Astrocyte of the cerebellum (primary cell): Measurements from ENCODE around the gene HPS6.
"Not testable (repeated sequence)": the region's sequence is repeated elsewhere in the genome, so short reads cannot be mapped to it uniquely, and the experiment has no call there.

Experiments used
- DNase-seq: peaks from one replicate; pipeline ENCODE4 v3.0.0-alpha.2; 2011; ENCODE audit warnings: low read depth
- H3K4me3 ChIP-seq: 2 replicates; pipeline ENCODE4 v1.5.1; 2011; ENCODE audit warnings: mild to moderate bottlenecking, low read depth, low read length, moderate library complexity
- CTCF ChIP-seq: IDR thresholded peaks from 2 replicates; pipeline ENCODE4 v1.5.1; 2012; ENCODE audit warnings: low read length, low read depth, moderate library complexity, mild to moderate bottlenecking; ENCODE audit errors: missing control alignments
- in situ Hi-C: cut with HindIII; loops from 2 replicates; pipeline ENCODE4 v1.10.0; 2017; ENCODE audit warnings: low sequenced_read_pairs

The HPS6 gene

DNA sequence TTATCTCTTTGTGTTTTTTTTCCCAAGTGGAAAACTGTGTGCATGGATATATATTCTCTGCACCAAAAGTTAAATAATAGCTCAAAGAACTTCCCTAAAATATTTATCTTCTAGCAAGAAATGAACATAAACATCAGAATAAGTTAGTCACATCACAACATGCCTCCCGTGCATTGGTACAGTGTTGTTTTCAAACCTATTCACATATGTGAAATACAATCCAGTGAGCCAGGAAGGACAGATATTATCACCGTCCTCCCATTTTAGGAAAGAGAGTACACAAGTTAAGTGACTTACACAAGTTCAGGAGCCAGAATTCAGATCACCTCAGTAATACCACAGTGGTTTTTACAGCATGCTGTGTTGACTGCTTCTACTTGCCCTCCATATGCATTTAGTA is 31.4 kb upstream of the HPS6 start:
- in situ Hi-C loops = no loop called here
- no peak overlapping the region for H3K4me3 ChIP-seq
- TF ChIP-seq CTCF = no peak
- DNase-seq = no peak

DNA sequence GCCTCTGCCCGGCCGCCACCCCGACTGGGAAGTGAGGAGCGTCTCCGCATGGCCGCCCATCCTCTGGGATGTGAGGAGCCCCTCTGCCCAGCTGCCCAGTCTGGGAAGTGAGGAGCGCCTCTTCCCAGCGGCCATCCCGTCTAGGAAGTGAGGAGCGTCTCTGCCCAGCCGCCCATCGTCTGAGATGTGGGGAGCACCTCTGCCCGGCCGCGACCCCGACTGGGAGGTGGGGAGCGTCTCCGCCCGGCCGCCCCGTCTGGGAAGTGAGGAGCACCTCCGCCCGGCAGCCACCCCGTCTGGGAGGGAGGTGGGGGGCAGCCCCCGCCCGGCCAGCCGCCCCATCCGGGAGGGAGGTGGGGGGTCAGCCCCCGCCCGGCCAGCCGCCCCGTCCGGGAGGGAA is 29.3 kb upstream of the HPS6 start:
- H3K4me3 ChIP-seq, DNase-seq, in situ Hi-C loops: not testable (repeated sequence)

DNA sequence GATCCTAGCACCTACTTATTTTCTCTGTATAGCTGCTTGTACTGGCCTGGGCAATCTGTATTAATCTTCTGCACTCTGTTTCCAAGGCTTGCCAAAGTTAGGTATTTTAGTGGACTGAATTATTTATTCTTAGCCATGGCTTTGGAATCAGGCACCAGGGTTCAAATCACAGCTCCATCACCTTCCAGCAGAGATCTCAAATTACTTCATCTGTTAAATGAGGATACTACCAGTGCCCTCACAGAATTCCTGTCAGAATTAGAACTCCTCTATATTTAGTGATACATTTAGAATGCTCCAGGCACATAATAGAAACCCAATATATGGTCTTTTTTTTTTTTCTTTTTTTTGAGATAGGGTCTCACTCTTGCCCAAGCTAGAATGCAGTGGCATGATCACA is 26.7 kb upstream of the HPS6 start:
- in situ Hi-C loops = no loop called here
- DNase-seq = no peak
- no peak overlapping the region for H3K4me3 ChIP-seq
- no peak for TF ChIP-seq CTCF

DNA sequence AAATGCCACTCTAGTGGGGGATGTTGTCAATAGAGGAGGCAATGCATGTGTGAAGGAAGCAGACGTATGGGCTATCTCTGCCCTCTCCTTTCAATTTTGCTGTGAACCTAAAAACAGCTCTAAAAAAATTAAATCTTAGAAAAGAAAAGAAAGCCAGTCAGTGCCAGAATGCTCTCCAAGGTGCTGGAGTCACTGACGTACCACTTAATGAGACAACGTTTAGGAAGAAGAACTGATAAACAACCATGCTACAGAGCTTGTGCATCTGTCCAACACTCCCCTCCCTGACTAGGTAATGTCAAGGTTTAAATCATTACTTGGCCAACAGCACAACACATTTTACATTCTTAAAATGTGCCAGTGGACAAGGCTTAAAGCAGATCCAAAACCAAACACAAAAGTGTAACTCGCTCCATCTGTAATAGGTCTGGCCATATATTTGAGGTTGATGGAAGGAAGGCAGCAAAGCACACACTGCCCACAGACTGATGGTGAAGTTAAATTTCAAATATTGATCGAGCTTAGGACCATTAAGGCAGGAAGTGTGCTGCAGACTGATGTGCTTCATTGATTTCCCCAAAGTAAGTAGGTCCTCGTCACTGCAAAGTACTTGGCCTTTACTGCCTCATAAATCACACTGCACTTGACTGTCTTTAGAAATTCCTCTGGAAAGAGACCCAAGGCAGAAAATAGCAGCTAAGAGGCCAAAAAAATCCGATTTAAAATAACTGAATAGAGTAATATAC is 24.7 kb upstream of the HPS6 start:
- in situ Hi-C loops = no loop called here
- DNase-seq = no peak
- TF ChIP-seq CTCF = no peak
- no peak overlapping the region for H3K4me3 ChIP-seq

- in situ Hi-C loops = no loop called here
- TF ChIP-seq CTCF = no peak
- no peak for DNase-seq
- no peak overlapping the region for H3K4me3 ChIP-seq
These were observed 19.9 kb upstream of the HPS6 start for GRCh38 chr10:102045292-102045691.

- no peak for DNase-seq
- in situ Hi-C loops = no loop called here
These were observed 19.1 kb upstream of the HPS6 start for GRCh38 chr10:102046095-102046494.

GRCh38 chr10:102054881-102055646 is 10.1 kb upstream of the HPS6 start:
- DNase-seq, in situ Hi-C loops: not testable (repeated sequence)
- peak overlapping the region; percentile 95 for H3K4me3 ChIP-seq

More at GRCh38 chr10:102046095-102046494, 19.1 kb upstream of the HPS6 start:
- TF ChIP-seq CTCF = no peak
- H3K4me3 ChIP-seq = no peak overlapping the region
